Skin of body (tissue), 2 donors: Measurements from ENCODE around the gene TMEM45A. TPM values are rescaled to one million over a fixed set of nuclear protein-coding genes. Genes with fewer than 3 reads are reported as not detected.
A peak's percentile ranks its signal among the peaks of the same experiment; 100 is the strongest.
"Not testable (repeated sequence)": the region's sequence is repeated elsewhere in the genome, so short reads cannot be mapped to it uniquely, and the experiment has no call there.

Source experiments
- DNase-seq: peaks from one replicate; lab custom pipeline; 2025; lab: John Stamatoyannopoulos, UW
- total RNA-seq: library from RNA; depleted of rRNA; stranded (reverse); fragments of >200 nt; gene quantifications from one replicate; pipeline ENCODE4 v1.2.3, GENCODE V29; 2014

TMEM45A gene
- total RNA-seq, result 335 TPM

- DNase-seq, result peak; percentile 89
Observed at GRCh38 chr3:100492059-100493006, at the start of gene TMEM45A. Gene TMEM45A, plus strand, starts transcription at chr3:100492619. Its CDS starts 62,593 bp downstream, at chr3:100555212.

- no peak for DNase-seq
Observed at GRCh38 chr3:100443690-100444089, 48.7 kb upstream of the TMEM45A start.

GRCh38 chr3:100447067-100447466, 45.4 kb upstream of the TMEM45A start:
- not testable (repeated sequence) for DNase-seq

GRCh38 chr3:100448079-100448478, 44.3 kb upstream of the TMEM45A start:
- no peak for DNase-seq

- no peak for DNase-seq
Observed at GRCh38 chr3:100449214-100449613, 43.2 kb upstream of the TMEM45A start.

- DNase-seq, result no peak
Observed at GRCh38 chr3:100454677-100455076, 37.7 kb upstream of the TMEM45A start.

- DNase-seq, result no peak
Observed at GRCh38 chr3:100455841-100456550, 36.4 kb upstream of the TMEM45A start.

GRCh38 chr3:100456745-100457144, 35.7 kb upstream of the TMEM45A start:
- no peak for DNase-seq

GRCh38 chr3:100457811-100458210, 34.6 kb upstream of the TMEM45A start:
- DNase-seq, result no peak

- no peak for DNase-seq
Observed at GRCh38 chr3:100458814-100459213, 33.6 kb upstream of the TMEM45A start.

GRCh38 chr3:100463002-100463401, 29.4 kb upstream of the TMEM45A start:
- peak; percentile 60 for DNase-seq

GRCh38 chr3:100463646-100464155, 28.7 kb upstream of the TMEM45A start:
- DNase-seq, result no peak

- no peak for DNase-seq
Observed at GRCh38 chr3:100465892-100466777, 26.3 kb upstream of the TMEM45A start.

- DNase-seq, result no peak
Observed at GRCh38 chr3:100467133-100467532, 25.3 kb upstream of the TMEM45A start.

- DNase-seq, result no peak
Observed at GRCh38 chr3:100468676-100469075, 23.7 kb upstream of the TMEM45A start.

GRCh38 chr3:100470951-100471350, 21.5 kb upstream of the TMEM45A start:
- no peak for DNase-seq

GRCh38 chr3:100471444-100471843, 21.0 kb upstream of the TMEM45A start:
- DNase-seq, result no peak

- not testable (repeated sequence) for DNase-seq
Observed at GRCh38 chr3:100477851-100478360, 14.5 kb upstream of the TMEM45A start.

GRCh38 chr3:100478521-100478920, 13.9 kb upstream of the TMEM45A start:
- not testable (repeated sequence) for DNase-seq

- DNase-seq, result no peak
Observed at GRCh38 chr3:100480081-100480480, 12.3 kb upstream of the TMEM45A start.

GRCh38 chr3:100482176-100482575, 10.2 kb upstream of the TMEM45A start:
- DNase-seq, result no peak
